Keratinocyte (primary cell): Measurements from ENCODE around the gene GBP6.
"Not testable (repeated sequence)": the region's sequence is repeated elsewhere in the genome, so short reads cannot be mapped to it uniquely, and the experiment has no call there.

ENCODE experiments used
- CTCF ChIP-seq, 3 experiments: IDR thresholded peaks in 1 of 3; conservative IDR thresholded peaks in 1 of 3; optimal IDR thresholded peaks in 1 of 3; 2 replicates in 2 of 3; 3 replicates in 1 of 3; pipeline versions ENCODE3 to v1.5.1; 2011; ENCODE audit warnings: low read length in 3 of 3, mild to moderate bottlenecking in 3 of 3, moderate library complexity in 2 of 3, control low read depth in 1 of 3, inconsistent platforms in 1 of 3; ENCODE audit not compliant: insufficient read depth in 2 of 3; ENCODE audit errors: extremely low read depth in 1 of 3
- EZH2 ChIP-seq: IDR thresholded peaks from one replicate; pipeline ENCODE4 v1.6.1; 2012; ENCODE audit warnings: inconsistent platforms, mild to moderate bottlenecking, low read length, moderate library complexity

DNA sequence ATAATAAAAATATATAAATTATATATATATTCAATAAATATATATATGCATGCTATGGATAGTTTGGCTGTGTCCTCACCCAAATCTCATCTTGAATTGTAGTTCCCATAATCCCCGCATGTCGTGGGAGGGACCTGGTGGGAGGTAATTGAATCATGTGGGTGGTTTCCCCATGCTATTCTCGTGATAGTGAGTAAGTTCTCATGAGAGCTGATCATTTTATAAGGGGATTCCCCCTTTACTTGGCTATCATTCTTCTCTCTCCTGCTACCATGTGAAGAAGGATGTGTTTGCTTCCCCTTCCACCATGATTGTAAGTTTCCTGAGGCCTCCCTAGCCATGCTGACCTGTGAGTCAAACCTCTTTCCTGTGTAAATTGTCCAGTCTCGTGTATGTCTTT, 10.0 kb downstream of the GBP6 start:
- not testable (repeated sequence) for TF ChIP-seq CTCF (optimal IDR thresholded peaks at IDR 0.05 in 1 of 3, IDR thresholded peaks at IDR 0.05 in 1 of 3, conservative IDR thresholded peaks at IDR 0.05 in 1 of 3; ENCODE audit: extremely low read depth in 1 of 3, insufficient read depth in 2 of 3, low read length in 3 of 3); EZH2
